Activated naive CD4-positive, alpha-beta T cell treated with anti-CD3 and anti-CD28 coated beads, Interleukin-2, amount 10 ng/mL, durations not matched to agents 7 days and 5 days (primary cell): Measurements from ENCODE around the gene ITSN2.

Experiments used
- CTCF ChIA-PET: fragments of 350-600 bp; sonication (Branson Sonifier 250); formaldehyde crosslinking; loops from one replicate; lab custom pipeline; 2021; ENCODE audit warnings: antibody characterized with exemption; lab: Charles Lee
- DNase-seq: peaks from one replicate; pipeline ENCODE4 v3.0.0-alpha.2; 2020
- H3K27ac Mint-ChIP-seq: one replicate; pipeline ENCODE4 v1.8.0; 2021; ENCODE audit warnings: mild to moderate bottlenecking, moderate library complexity, mixed read lengths
- H3K27me3 Mint-ChIP-seq: one replicate; pipeline ENCODE4 v1.8.0; 2021; ENCODE audit warnings: mild to moderate bottlenecking, mixed read lengths
- H3K36me3 Mint-ChIP-seq: one replicate; pipeline ENCODE4 v1.8.0; 2021; ENCODE audit warnings: mixed read lengths
- H3K4me1 Mint-ChIP-seq: one replicate; pipeline ENCODE4 v1.8.0; 2021; ENCODE audit warnings: mixed read lengths
- H3K4me3 Mint-ChIP-seq: one replicate; pipeline ENCODE4 v1.8.0; 2021; ENCODE audit warnings: mild to moderate bottlenecking, moderate library complexity, mixed read lengths
- H3K9me3 Mint-ChIP-seq: one replicate; pipeline ENCODE4 v1.8.0; 2021; ENCODE audit warnings: mixed read lengths

Gene ITSN2

DNA sequence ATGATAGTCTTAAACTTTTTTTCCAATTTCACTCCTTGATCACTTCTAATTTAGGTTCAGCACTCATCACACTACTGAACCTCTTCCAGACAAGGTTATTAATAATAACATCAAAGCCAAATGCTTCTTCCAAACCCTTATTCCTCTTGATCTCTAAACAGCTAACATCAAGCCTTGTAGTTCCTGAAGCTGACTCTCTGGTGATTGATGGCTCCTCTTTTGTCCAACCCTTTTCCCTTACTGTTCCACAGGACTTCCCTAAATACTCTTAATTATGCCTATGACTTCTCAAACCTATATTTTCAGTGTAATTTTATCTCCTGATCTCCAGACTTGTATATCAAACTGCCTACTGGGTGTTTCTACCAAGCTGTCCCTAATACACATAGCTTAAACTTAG is 101.6 kb downstream of the ITSN2 start:
- H3K4me1 Mint-ChIP-seq, result peaks cover 14% of the 10 kb centered on the region
- no peak overlapping the region for H3K4me3 Mint-ChIP-seq
- no peak for DNase-seq
- no peaks in the 10 kb centered on the region for H3K27me3 Mint-ChIP-seq
- CTCF ChIA-PET, result interaction anchor here (0.6 kb wide), 1 partner anchor 15 kb away, joined by 3 read pairs; no protein-coding TSS in a partner anchor
- H3K9me3 Mint-ChIP-seq, result no peaks in the 10 kb centered on the region
- no peak overlapping the region for H3K27ac Mint-ChIP-seq
- peaks cover 30% of the 10 kb centered on the region for H3K36me3 Mint-ChIP-seq

DNA sequence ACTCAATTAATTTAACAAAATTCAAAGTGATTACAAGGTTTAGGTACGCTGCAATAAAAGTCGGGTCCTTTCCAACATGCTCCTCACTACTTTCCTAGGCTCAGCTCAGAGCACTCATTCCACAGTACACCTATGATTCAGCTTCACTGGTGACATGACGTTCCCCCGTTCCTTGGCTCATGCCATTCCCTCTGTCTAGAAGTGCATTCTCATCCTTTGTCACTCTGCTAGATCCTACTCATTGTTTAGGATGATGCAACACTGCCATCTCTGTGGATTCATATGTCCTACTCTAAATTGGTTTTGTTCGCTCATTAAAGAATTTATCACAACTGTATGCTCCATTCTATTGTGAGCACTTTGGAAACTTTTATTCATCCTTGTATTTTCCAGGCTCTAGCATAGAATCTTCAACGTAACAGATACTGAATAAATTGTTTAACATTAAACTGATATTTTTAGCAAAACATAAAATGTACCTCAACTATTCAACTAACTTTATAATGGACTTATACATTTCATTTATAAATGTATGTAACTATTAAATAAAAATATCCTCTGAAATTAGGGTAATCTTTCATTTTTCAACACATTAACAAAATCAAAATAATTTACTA is 106.9 kb downstream of the ITSN2 start:
- H3K4me3 Mint-ChIP-seq, result no peak overlapping the region
- no peaks in the 10 kb centered on the region for H3K27me3 Mint-ChIP-seq
- peaks cover 29% of the 10 kb centered on the region for H3K36me3 Mint-ChIP-seq
- no peak for DNase-seq
- no peaks in the 10 kb centered on the region for H3K9me3 Mint-ChIP-seq
- no peak overlapping the region for H3K27ac Mint-ChIP-seq
- CTCF ChIA-PET, result no interaction called here
- H3K4me1 Mint-ChIP-seq, result no peaks in the 10 kb centered on the region

DNA sequence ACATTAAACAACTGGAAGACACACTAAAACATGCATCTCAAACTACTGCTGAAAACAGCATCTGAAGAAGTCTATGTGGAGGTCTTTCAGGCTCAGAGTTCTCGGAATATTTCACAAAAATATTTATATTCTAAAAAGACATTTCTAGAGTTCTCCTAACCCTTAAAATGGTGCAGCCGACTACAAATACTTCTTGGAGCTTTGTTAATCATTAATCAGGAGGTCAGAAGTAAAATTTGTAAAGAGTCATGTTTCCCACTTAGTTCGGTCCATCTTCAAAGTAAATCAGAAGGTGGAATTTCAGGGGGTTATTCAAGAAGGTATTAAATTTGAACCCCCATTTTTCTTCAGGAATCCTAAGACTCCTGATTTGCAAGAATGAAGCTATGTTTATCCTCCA is 112.7 kb downstream of the ITSN2 start:
- CTCF ChIA-PET, result no interaction called here
- Mint-ChIP-seq H3K27ac (no peak overlapping the region), H3K4me1 (no peaks in the 10 kb centered on the region)

DNA sequence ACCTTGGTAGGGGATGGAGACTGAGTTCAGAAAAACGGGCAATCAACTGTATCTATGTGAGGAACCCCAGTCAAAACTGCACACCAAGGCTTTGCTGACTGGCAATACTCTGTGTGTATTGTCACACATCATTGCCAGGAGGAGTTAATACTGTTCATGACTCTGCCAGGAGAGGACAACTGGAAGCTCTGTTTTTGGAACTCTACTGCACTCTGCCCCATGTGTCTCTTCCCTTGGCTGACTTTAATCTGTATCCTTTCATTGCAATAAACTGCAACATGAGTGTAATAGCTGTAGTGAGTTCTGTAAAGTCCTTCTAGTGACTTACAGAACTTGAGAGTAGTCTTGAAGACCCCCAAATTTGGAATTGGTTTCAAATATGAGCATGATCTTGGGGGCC is 113.2 kb downstream of the ITSN2 start:
- no peak overlapping the region for H3K4me3 Mint-ChIP-seq
- CTCF ChIA-PET, result no interaction called here
- H3K36me3 Mint-ChIP-seq, result peaks cover 43% of the 10 kb centered on the region
- H3K9me3 Mint-ChIP-seq, result no peaks in the 10 kb centered on the region
- no peaks in the 10 kb centered on the region for H3K27me3 Mint-ChIP-seq
- DNase-seq, result no peak
- no peaks in the 10 kb centered on the region for H3K4me1 Mint-ChIP-seq
- H3K27ac Mint-ChIP-seq, result no peak overlapping the region

More for the DNA sequence above, 112.7 kb downstream of the ITSN2 start:
- Mint-ChIP-seq H3K9me3 (no peaks in the 10 kb centered on the region), H3K27me3 (no peaks in the 10 kb centered on the region), H3K36me3 (peaks cover 46% of the 10 kb centered on the region), H3K4me3 (no peak overlapping the region)
- no peak for DNase-seq

DNA sequence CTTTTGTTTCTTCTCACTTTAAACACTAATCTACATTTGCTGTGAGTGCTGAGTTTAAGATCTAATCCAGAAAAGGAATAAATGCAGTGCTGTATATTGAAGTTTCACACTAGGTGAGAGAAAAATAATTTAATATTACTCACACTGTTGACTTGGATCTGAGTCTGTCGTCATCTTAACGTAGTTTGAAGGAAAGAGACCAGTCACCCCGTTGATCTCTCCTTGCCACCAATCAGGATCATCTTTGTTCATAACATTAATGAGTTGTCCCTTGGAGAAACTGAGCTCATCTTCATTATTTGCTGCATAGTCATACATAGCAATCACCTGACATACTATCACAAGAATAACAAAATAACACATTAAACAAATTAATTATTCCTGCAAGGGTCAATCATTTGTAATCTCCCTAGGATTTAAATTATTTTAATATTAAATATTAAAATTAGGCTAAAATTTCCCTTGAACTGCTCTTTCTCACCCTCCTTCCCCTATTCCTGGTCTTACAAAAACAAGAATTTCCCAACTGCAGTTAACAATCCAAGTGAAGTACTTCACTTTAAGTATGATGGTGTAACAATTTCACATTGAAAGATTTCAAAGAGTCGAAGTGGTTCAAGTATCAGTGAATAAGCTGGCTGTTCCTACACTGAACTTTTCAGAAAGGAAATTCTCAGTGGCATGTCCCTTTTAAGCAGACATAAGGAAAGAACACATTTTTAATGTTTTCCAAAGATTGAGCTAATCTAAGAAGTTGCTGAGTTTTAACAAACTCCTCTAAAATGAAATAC is 114.2 kb downstream of the ITSN2 start:
- Mint-ChIP-seq H3K27ac (no peak overlapping the region), H3K36me3 (peaks cover 47% of the 10 kb centered on the region), H3K4me3 (no peak overlapping the region), H3K9me3 (no peaks in the 10 kb centered on the region), H3K27me3 (no peaks in the 10 kb centered on the region), H3K4me1 (no peaks in the 10 kb centered on the region)
- DNase-seq, result no peak
- CTCF ChIA-PET, result interaction anchor here (0.7 kb wide), 1 partner anchor 12 kb away, joined by 3 read pairs; no protein-coding TSS in a partner anchor

DNA sequence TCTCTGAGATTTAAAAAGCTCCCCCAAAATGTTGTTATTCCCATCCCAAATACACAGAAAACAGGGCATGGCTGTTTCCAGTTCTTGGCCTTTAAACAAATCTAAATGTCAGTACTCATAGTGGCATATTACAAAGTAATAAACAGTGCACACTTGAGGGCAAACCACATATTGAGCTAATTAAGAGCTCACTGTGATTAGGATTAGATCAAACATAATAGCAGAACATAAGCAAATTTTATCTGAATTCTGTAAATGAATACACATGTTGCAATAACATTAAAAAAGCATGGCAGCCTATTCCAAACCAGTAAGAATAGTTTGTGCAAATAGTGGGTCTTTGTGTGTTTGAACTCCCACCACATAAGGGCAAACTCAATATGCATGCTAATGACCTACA is 118.8 kb downstream of the ITSN2 start:
- Mint-ChIP-seq H3K36me3 (peaks cover 34% of the 10 kb centered on the region), H3K27ac (no peak overlapping the region), H3K27me3 (no peaks in the 10 kb centered on the region), H3K4me1 (no peaks in the 10 kb centered on the region), H3K9me3 (no peaks in the 10 kb centered on the region), H3K4me3 (no peak overlapping the region)
- DNase-seq, result no peak
- CTCF ChIA-PET, result no interaction called here

DNA sequence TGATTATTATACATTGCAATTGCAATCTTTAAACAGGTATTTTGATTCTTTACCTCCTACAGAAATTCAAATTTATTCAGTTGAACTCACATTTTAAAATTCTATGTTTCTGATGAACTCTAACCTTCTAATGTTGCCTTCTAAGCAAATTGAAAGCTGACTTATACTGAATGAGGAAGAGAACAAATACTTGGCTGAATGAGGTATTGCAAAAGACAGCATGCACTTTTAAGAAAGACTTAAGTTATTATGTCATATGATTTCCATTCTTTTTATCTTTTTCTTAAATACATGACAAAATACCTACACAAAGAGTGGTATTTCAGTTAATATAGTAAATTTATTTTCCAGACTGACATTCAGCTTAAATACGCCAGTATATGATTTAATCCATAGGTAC is 120.8 kb downstream of the ITSN2 start:
- no peak overlapping the region for H3K4me3 Mint-ChIP-seq

DNA sequence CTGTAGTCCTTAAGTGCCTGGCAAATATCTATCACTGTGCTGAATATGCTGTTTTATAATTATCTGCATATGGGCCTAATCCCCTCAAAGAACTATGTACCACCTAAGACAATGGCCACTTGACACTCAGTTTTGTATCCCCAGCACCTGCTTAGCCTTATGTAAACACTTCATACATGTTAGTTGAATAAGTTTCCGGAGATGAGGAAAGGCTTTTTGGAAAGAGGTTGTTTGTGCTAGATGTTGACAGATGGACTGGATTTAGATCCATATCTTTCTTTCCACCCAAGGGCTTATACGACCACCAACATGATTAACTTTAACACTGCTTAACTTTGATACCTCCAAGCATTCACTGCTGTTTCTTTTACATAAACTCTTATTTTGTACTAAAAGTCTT is 122.2 kb downstream of the ITSN2 start:
- no peak overlapping the region for H3K27ac Mint-ChIP-seq
- H3K9me3 Mint-ChIP-seq, result no peaks in the 10 kb centered on the region
- no peak overlapping the region for H3K4me3 Mint-ChIP-seq
- H3K4me1 Mint-ChIP-seq, result no peaks in the 10 kb centered on the region
- no peaks in the 10 kb centered on the region for H3K27me3 Mint-ChIP-seq
- CTCF ChIA-PET, result no interaction called here
- H3K36me3 Mint-ChIP-seq, result peaks cover 19% of the 10 kb centered on the region
- no peak for DNase-seq

More for the DNA sequence above, 120.8 kb downstream of the ITSN2 start:
- Mint-ChIP-seq H3K4me1 (no peaks in the 10 kb centered on the region), H3K36me3 (peaks cover 21% of the 10 kb centered on the region), H3K9me3 (no peaks in the 10 kb centered on the region), H3K27me3 (no peaks in the 10 kb centered on the region), H3K27ac (no peak overlapping the region)
- DNase-seq, result no peak
- CTCF ChIA-PET, result no interaction called here

DNA sequence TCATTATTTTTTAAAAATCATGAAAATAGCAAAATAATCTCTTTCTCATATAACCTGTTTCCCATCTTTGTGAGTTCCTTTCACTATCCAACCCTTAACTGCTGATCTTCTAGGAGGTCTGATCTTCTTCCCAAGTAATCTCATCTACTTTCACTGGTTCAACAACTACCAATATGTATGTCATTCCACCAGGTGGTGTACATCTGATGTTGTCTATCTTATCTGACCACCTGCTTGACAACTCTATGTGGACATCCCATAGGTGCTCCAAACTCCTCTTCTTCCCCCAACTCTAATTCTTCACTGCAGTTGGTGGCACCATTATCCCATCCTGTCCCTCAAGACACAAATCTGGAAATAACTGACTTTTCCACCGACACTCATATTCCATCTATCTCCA is 123.0 kb downstream of the ITSN2 start:
- CTCF ChIA-PET, result no interaction called here
- no peak overlapping the region for H3K27ac Mint-ChIP-seq

DNA sequence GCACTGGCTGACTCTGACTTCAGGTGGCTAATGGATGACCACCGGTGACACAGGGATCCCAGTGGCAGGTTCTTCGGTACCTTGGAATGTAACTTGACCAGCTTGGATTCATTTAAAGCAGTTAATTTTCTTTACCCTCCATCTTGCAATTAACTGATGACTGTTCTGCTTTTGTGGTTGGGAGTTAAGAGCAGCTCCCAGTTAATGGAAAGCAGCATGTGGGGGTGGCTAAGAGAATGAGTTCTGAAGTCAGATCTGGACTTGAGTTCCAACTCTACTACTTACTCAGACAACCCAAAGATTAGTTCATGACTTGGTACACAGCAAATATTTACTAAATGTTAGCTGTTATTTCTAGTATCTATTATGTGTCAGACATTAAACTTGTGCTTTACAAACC is 127.0 kb downstream of the ITSN2 start:
- H3K4me3 Mint-ChIP-seq, result no peak overlapping the region
- no peaks in the 10 kb centered on the region for H3K27me3 Mint-ChIP-seq
- H3K9me3 Mint-ChIP-seq, result no peaks in the 10 kb centered on the region
- no peak for DNase-seq
- no peak overlapping the region for H3K27ac Mint-ChIP-seq
- CTCF ChIA-PET, result no interaction called here
- H3K4me1 Mint-ChIP-seq, result no peaks in the 10 kb centered on the region
- H3K36me3 Mint-ChIP-seq, result peaks cover 8% of the 10 kb centered on the region

More for the DNA sequence above, 123.0 kb downstream of the ITSN2 start:
- H3K36me3 Mint-ChIP-seq, result peaks cover 16% of the 10 kb centered on the region
- no peaks in the 10 kb centered on the region for H3K27me3 Mint-ChIP-seq
- no peaks in the 10 kb centered on the region for H3K4me1 Mint-ChIP-seq
- no peak for DNase-seq
- H3K4me3 Mint-ChIP-seq, result no peak overlapping the region
- H3K9me3 Mint-ChIP-seq, result no peaks in the 10 kb centered on the region

DNA sequence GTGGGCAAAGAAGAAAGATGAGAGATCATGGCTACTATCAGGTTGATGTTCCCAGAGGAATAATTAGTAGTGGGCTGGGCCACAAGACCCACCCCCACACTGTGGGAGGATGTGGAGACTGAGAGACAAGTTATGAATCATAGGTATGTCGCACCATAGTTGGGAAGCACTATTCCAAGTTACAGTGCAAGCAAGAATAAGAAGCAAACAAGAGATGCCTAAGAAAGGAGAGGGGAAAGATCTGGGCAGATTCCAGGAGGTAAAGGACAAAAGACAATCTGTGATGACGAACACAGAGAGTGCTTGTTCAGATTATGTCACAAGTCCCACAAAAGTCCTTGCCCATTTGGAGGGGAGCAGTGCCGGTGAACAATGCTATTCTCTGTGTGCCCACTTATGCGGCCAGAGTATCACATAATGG is 128.9 kb downstream of the ITSN2 start:
- Mint-ChIP-seq H3K9me3 (no peaks in the 10 kb centered on the region), H3K27ac (no peak overlapping the region), H3K27me3 (no peaks in the 10 kb centered on the region), H3K36me3 (peaks cover 5% of the 10 kb centered on the region), H3K4me1 (no peaks in the 10 kb centered on the region), H3K4me3 (no peak overlapping the region)
- CTCF ChIA-PET, result no interaction called here
- no peak for DNase-seq

DNA sequence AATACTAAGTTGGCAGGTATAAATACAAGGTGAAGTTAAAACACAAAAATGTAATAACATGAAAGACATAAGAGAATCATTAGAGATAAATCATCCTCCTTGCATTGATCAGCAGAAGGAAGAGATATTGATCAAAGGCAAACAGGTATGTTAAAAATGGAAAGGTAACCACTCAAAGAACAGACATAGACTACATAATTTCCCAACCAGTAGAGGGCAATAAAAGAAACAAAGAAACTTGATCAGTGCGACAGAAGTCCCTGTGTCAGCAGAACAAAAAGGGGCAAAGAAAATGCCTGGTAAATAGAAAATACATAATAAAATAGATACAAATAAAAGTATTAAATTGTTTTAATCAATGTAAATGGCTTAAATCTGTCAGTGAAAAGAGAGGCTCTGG is 131.9 kb downstream of the ITSN2 start:
- Mint-ChIP-seq H3K4me1 (no peaks in the 10 kb centered on the region), H3K9me3 (no peaks in the 10 kb centered on the region), H3K4me3 (no peak overlapping the region), H3K27me3 (no peaks in the 10 kb centered on the region), H3K36me3 (no peaks in the 10 kb centered on the region), H3K27ac (no peak overlapping the region)
- CTCF ChIA-PET, result interaction anchor here (0.8 kb wide), 1 partner anchor 49 kb away, joined by 3 read pairs; no protein-coding TSS in a partner anchor
- no peak for DNase-seq

DNA sequence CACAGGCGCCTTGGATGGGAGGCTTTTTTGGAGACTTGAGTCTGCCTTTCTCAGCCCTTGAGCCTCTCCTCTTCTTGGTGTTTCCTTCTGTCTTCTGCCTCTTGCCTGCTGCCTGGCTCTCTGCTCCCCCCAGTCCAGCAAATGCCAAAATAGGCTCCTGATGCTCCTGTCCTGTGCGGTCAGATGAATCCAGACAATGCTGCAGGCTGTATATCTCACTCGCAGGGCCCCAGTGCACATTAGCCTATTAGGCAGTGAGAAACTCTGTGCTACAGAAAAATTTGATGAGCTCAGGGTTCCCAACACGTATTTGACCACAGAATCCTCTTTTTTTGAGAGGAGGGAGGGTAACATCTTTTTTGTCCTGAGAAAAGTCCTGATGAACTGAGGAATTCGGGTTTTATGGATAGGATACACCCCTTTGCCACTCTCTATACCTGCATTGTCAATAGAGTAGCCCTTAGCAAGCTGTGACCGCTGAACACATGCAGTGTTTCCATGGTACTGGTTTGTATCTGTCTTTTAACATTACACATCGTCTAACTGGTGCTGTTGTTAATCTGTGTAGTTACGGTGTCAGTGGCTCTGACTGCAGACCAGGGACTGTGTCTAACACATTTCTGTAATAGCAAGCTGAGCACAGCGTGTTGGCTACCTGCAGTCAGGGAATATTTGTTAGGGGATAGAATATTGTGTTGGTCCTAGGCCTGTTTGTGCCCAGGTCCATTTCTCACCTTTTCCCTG is 134.7 kb downstream of the ITSN2 start:
- Mint-ChIP-seq H3K9me3 (no peaks in the 10 kb centered on the region), H3K27me3 (no peaks in the 10 kb centered on the region), H3K27ac (no peak overlapping the region), H3K4me3 (no peak overlapping the region), H3K36me3 (no peaks in the 10 kb centered on the region), H3K4me1 (no peaks in the 10 kb centered on the region)
- no peak for DNase-seq
- CTCF ChIA-PET, result interaction anchor here (1.3 kb wide), 1 partner anchor 10 kb away, joined by 3 read pairs; no protein-coding TSS in a partner anchor

DNA sequence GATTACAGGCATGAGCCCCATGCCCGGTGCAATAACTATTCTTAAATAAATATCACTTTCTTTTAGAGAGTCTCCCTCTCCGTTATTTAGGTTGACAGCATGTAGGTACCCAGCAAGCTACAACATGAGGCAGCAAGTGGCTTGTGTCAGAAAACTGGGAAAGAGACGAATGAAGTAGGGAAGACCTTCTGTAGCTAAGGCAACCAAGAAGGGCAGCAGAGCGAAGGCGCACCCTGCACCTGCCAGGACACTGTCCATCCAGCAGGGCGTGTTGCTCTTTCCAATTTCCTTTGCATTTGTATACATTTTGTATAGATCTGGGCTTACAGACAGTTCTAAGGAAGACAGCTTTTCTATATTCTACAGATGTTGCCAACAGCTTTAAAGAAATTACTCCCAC is 137.4 kb downstream of the ITSN2 start:
- no peaks in the 10 kb centered on the region for H3K27me3 Mint-ChIP-seq
- H3K27ac Mint-ChIP-seq, result no peak overlapping the region
- CTCF ChIA-PET, result no interaction called here
- H3K36me3 Mint-ChIP-seq, result peaks cover 2% of the 10 kb centered on the region
- H3K4me3 Mint-ChIP-seq, result no peak overlapping the region
- H3K4me1 Mint-ChIP-seq, result no peaks in the 10 kb centered on the region
- no peak for DNase-seq
- no peaks in the 10 kb centered on the region for H3K9me3 Mint-ChIP-seq
